Thyroid gland (tissue), 4 donors: Measurements from ENCODE around the gene PRODH2. TPM values are rescaled to one million over a fixed set of nuclear protein-coding genes. Genes with fewer than 3 reads are reported as not detected.
"Not testable (repeated sequence)": the region's sequence is repeated elsewhere in the genome, so short reads cannot be mapped to it uniquely, and the experiment has no call there.

Experiments
- DNase-seq, 2 donors: peaks; one replicate each; pipeline ENCODE4 v3.0.0-alpha.2; 2019
- H3K27ac ChIP-seq, 3 donors: fragments of 200-600 bp; sonication (generic); 1 replicate in 2 of 3; 2 replicates in 1 of 3; pipeline ENCODE4 v1.5.1; 2016 to 2019; ENCODE audit warnings: mild to moderate bottlenecking in 1 of 3, moderate library complexity in 1 of 3
- H3K27me3 ChIP-seq: fragments of 200-600 bp; sonication (generic); one replicate; pipeline ENCODE4 v1.5.1; 2019
- H3K36me3 ChIP-seq, 2 donors: fragments of 200-600 bp; sonication (generic); one replicate each; pipeline ENCODE4 v1.5.1; 2016 to 2019
- H3K4me1 ChIP-seq, 2 donors: fragments of 200-600 bp; sonication (generic); one replicate each; pipeline ENCODE4 v1.5.1; 2017 to 2019
- H3K4me3 ChIP-seq, 3 donors: fragments of 200-600 bp; sonication (generic); replicated peaks in 1 of 3; 1 replicate in 2 of 3; 2 replicates in 1 of 3; pipeline ENCODE4 v1.5.1; 2016; ENCODE audit warnings: mild to moderate bottlenecking in 1 of 3
- H3K9me3 ChIP-seq: fragments of 200-600 bp; sonication (generic); one replicate; pipeline ENCODE4 v1.5.1; 2017
- POLR2A ChIP-seq, 2 donors: fragments of 450-650 bp; IDR thresholded peaks; one replicate each; pipeline ENCODE4 v1.6.1; 2017; ENCODE audit warnings: antibody characterized with exemption in 2 of 2, mild to moderate bottlenecking in 2 of 2, moderate library complexity in 1 of 2
- WGBS, 2 donors: methylation state at CpG; one replicate each; pipeline ENCODE4 v1.1.5; 2017; 5-methylcytosine and 5-hydroxymethylcytosine counted together
- intact Hi-C: fragments of 100-400 bp; cut with DNase I; formaldehyde crosslinking; loops from one replicate; pipeline ENCODE4 v1.15.1; 2023
- total RNA-seq, 4 donors: library from RNA; depleted of rRNA; stranded (reverse); fragments of >200 nt; gene quantifications; one replicate each; pipeline ENCODE4 v1.2.3, GENCODE V29; 2016
- TF ChIP-seq, protein P1 (sequence below), 6 experiments: fragments of 200-600 bp in 3 of 6; fragments of 450-650 bp in 3 of 6; sonication (generic) in 3 of 6; IDR thresholded peaks; one replicate each; pipeline ENCODE4 v1.5.1; 2016 to 2019; ENCODE audit warnings: antibody characterized with exemption in 6 of 6, mild to moderate bottlenecking in 2 of 6, inconsistent platforms in 1 of 6, moderate library complexity in 1 of 6

Gene PRODH2
- total RNA-seq, 4 donors from 2014 or later = not detected

DNA sequence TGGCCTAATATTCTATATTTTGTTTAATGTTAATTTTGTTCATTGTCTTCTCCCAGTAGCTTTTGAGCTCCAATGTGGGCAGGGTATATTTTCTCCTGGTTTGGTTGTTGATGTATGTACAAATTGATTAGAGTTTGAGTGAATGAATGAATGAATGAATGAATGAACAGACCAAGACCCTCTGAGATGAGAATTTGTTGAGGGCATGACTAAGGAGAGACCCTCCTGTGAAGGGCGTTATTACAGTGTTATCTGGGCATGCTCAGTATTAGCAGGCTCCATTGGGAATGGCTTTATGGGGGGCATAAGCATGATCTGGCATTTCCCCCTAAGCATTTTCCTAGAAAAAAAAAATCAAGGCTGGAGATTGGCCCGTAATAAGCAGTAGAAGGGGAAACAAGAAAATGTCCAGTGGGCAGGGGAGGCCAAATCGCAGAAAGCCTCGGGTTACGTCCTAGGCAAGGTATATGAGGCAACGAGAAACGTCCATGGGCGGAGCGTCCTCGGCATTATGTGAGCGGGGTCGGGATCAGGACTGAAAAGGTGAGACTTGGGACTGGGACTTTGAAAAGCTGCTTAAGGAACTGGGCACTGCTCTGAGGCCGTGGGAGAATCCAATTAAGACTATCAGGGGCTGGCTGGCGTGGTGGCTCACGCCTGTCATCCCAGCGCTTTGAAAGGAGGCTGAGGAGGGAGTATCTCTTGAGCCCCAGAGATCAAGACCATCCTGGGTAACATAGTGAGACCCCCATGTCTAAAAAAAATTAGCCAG, 38.2 kb downstream of the PRODH2 start:
- TF ChIP-seq, protein P1, sequence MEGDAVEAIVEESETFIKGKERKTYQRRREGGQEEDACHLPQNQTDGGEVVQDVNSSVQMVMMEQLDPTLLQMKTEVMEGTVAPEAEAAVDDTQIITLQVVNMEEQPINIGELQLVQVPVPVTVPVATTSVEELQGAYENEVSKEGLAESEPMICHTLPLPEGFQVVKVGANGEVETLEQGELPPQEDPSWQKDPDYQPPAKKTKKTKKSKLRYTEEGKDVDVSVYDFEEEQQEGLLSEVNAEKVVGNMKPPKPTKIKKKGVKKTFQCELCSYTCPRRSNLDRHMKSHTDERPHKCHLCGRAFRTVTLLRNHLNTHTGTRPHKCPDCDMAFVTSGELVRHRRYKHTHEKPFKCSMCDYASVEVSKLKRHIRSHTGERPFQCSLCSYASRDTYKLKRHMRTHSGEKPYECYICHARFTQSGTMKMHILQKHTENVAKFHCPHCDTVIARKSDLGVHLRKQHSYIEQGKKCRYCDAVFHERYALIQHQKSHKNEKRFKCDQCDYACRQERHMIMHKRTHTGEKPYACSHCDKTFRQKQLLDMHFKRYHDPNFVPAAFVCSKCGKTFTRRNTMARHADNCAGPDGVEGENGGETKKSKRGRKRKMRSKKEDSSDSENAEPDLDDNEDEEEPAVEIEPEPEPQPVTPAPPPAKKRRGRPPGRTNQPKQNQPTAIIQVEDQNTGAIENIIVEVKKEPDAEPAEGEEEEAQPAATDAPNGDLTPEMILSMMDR (IDR thresholded peaks at IDR 0.05) = no peak
- TF ChIP-seq POLR2A (IDR thresholded peaks at IDR 0.05) = no peak
- Histone ChIP-seq H3K27me3 (no peaks in the 10 kb centered on the region), H3K4me1 (peaks cover 6 to 8% of the 10 kb centered on the region in 2 donors), H3K36me3 (no peaks in the 10 kb centered on the region), H3K9me3 (no peaks in the 10 kb centered on the region), H3K27ac (no peak overlapping the region), H3K4me3 (no peak overlapping the region)
- WGBS, 2 donors = 49 to 52% methylated on average over 16 of the region's 16 CpGs
- no peak for DNase-seq
- intact Hi-C loops = no loop called here

DNA sequence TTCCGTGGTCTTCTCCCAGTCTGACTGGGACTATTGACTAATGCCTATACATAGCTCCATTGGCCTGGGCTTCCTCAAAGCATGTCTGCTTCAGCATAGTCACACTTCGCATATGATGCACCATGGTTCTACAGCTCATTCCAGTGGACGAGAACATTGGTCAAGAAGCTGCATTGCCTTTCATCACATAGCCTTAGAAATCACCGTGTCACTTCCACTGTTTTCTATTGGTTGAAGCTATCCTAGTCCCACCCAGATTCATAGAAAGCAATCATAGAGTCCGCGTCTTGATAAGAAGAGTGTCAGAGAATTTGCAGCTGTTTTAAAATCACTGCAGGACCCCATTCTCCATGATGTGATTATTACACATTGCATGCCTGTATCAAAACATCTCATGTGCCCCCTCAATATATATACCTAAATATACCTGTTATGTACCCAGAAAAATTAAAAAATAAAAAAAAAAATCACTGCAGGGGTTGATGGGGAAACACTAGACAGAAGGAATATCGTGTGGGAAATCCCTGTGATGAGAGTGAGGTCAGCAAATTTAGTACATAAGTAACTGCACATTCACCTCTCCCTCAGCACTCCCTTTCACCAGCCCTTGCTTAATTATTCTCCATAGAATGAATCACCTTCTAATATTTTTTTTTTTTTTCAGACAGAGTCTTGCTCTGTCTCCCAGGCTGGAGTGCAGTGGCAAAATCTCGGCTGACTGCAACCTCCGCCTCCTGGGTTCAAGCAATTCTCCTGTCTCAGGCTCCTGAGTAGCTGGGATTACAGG, 39.4 kb downstream of the PRODH2 start:
- 62 to 68% methylated on average over 9 of the region's 9 CpGs for WGBS, 2 donors
- H3K4me3 ChIP-seq = no peak overlapping the region
- peaks cover 7 to 10% of the 10 kb centered on the region in 2 donors for H3K4me1 ChIP-seq
- no peaks in the 10 kb centered on the region for H3K36me3 ChIP-seq
- no peaks in the 10 kb centered on the region for H3K27me3 ChIP-seq
- intact Hi-C loops = no loop called here
- no peak overlapping the region for H3K27ac ChIP-seq
- no peaks in the 10 kb centered on the region for H3K9me3 ChIP-seq
- DNase-seq = no peak
- no peak for TF ChIP-seq POLR2A (IDR thresholded peaks at IDR 0.05)
- TF ChIP-seq, protein P1 (IDR thresholded peaks at IDR 0.05) = no peak

DNA sequence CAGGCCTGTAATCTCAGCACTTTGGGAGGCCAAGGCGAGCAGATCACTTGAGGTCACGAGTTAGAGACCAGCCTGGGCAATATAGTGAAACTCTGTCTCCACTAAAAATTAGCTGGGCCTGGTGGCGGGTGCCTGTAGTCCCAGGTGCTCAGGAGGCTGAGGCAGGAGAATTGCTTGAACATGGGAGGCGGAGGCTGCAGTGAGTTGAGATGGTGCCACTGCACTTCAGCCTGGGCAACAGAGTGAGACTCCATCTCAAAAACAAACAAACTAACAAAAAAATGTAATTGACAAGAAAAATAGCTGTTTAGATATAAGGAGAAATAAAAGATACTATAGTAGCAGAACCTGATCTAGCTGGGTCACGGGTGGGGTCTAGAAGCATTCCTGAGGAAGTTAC, 40.3 kb downstream of the PRODH2 start:
- H3K27me3 ChIP-seq, intact Hi-C loops, H3K4me3 ChIP-seq, H3K36me3 ChIP-seq, H3K9me3 ChIP-seq, DNase-seq, H3K27ac ChIP-seq: not testable (repeated sequence)
- 93 to 95% methylated on average over 5 of the region's 5 CpGs for WGBS, 2 donors
- H3K4me1 ChIP-seq = peaks cover 13 to 16% of the 10 kb centered on the region in 2 donors

DNA sequence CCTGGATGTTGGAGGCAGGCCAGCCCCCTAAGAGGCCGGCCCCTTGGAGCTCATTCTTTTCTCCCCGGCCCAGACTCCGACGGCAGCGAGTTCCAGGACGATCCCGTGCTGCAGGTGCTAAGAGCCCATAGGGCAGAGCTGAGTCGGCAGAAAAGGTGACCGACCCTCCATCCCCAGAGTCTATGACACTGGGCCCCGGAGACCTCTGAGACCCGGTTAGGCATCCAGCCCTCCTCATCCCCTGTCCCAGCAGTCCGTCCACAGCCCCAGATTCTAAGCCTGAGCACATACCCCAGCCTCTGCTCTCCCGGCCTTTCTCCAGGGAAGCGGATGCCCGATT, 44.6 kb downstream of the PRODH2 start:
- peak overlapping the region; percentile 1 to 24 (median 18) for H3K27ac ChIP-seq
- H3K36me3 ChIP-seq = peaks cover 0 to 7% of the 10 kb centered on the region in 2 donors
- H3K9me3 ChIP-seq = no peaks in the 10 kb centered on the region
- no peaks in the 10 kb centered on the region for H3K27me3 ChIP-seq
- no peak for TF ChIP-seq POLR2A (IDR thresholded peaks at IDR 0.05)
- TF ChIP-seq, protein P1 (IDR thresholded peaks at IDR 0.05) = no peak
- peaks cover 7 to 8% of the 10 kb centered on the region in 2 donors for H3K4me1 ChIP-seq
- 57 to 69% methylated on average over 6 to 8 of the region's 15 CpGs for WGBS, 2 donors
- intact Hi-C loops = no loop called here
- DNase-seq = no peak
- H3K4me3 ChIP-seq = no peak overlapping the region

DNA sequence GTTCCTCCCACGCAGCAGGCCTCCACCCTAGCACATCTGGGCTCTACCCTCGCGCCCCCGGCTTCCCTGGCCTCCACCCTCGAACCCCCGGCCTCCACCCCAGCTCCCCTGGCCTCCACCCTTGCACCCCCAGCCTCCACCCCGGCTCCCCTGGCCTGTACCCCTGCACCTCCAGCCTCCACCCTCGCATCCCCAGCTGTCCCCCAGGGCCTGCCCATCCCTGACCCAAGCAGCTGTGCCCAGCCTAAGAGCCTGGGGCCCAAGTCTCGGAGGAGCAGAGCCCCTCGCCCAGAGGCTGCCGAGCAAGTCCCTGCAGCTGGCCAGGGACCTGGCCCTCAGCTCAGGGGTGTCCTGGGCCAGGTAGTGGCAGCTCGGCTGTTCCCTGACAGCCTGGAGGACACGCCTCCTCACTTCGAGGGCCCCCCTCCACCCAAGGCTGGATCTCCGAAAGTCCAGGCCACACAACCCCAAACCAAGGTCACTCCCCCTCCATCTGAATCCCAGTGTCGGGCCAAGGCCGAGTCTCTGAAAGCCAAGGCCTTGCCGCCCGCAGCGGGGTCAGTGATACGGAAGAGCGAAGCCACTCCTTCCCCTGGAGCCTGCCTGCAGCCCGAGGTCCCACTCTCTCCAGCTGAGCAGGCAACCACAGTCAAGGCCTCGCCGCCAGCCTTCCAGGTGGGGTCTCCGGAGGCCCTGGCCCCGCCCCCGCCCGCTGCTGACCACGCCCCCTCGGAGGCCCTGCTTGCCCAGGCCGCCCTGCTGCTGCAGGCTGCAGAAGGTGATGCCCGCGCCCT, 45.2 kb downstream of the PRODH2 start:
- peaks cover 7 to 8% of the 10 kb centered on the region in 2 donors for H3K4me1 ChIP-seq
- peaks cover 0 to 7% of the 10 kb centered on the region in 2 donors for H3K36me3 ChIP-seq
- no peaks in the 10 kb centered on the region for H3K27me3 ChIP-seq
- peak overlapping the region; percentile 1 to 59 (median 50) for H3K27ac ChIP-seq
- H3K4me3 ChIP-seq = no peak overlapping the region
- no peaks in the 10 kb centered on the region for H3K9me3 ChIP-seq
- DNase-seq = peak; percentile 87 to 91
- 70 to 84% methylated on average over 6 to 12 of the region's 34 CpGs for WGBS, 2 donors
- intact Hi-C loops = no loop called here
- TF ChIP-seq POLR2A (IDR thresholded peaks at IDR 0.05) = peak in 1 of 2 donors; percentile 38
- TF ChIP-seq, protein P1 (IDR thresholded peaks at IDR 0.05) = no peak
